HCT116 (cell line): ENCODE measurements around the gene TMEM132A. TPM values are rescaled to one million over a fixed set of nuclear protein-coding genes. Genes with fewer than 3 reads are reported as not detected.

Source experiments
- ATAC-seq: fragments of 200-7000 bp; cut with Tn5 transposase; 2 replicates; pipeline ENCODE4 v1.9.1; 2020; ENCODE audit warnings: mild to moderate bottlenecking, moderate library complexity
- BruUV-seq: library from RNA; stranded (reverse); fragments of 400-500 nt; replicated peaks from 2 replicates; lab custom pipeline; 2021; lab: Mats Ljungman, UMichigan
- CTCF ChIA-PET: fragments of 300-600 bp; sonication (Branson Sonifier 250); formaldehyde crosslinking; loops from one replicate; lab custom pipeline; 2021; ENCODE audit warnings: antibody characterized with exemption; lab: Charles Lee
- POLR2A ChIA-PET: fragments of 300-600, 350-600 bp; sonication (Branson Sonifier 250); formaldehyde crosslinking; loops from one replicate; lab custom pipeline; 2021; ENCODE audit warnings: antibody characterized with exemption; lab: Charles Lee
- RAD21 ChIA-PET, 2 experiments: fragments of 300-600 bp; sonication (Branson Sonifier 250); formaldehyde crosslinking; loops; one replicate each; lab custom pipeline; 2023; ENCODE audit warnings: low total read pairs in 2 of 2; ENCODE audit not compliant: uncharacterized antibody in 2 of 2, unreplicated experiment in 2 of 2, low non-redundant PET in 1 of 2; lab: Charles Lee
- DNase-seq: peaks from one replicate; pipeline ENCODE4 v3.0.0-alpha.2; 2010; ENCODE audit warnings: low read depth, low spot score
- H2AFZ ChIP-seq: fragments of 200-600 bp; shearing (Covaris generic), sonication (generic); 2 replicates; pipeline ENCODE4 v1.6.1; 2017; ENCODE audit warnings: low read depth, mixed run types, mixed read lengths, antibody characterized with exemption, low read length; ENCODE audit not compliant: poor library complexity, severe bottlenecking
- H3K27ac ChIP-seq: 2 replicates; pipeline ENCODE4 v1.5.1; 2012; ENCODE audit warnings: low read depth, low read length
- H3K27me3 ChIP-seq: fragments of 200-600 bp; sonication (generic); 2 replicates; pipeline ENCODE4 v1.6.1; 2016; ENCODE audit warnings: mixed run types, low read length, mixed read lengths; ENCODE audit not compliant: insufficient read depth
- H3K36me3 ChIP-seq, 2 experiments: fragments of 200-500 bp in 1 of 2; fragments of 200-600 bp in 1 of 2; sonication (Bioruptor generic) in 1 of 2; sonication (generic) in 1 of 2; 2 replicates each; pipeline versions ENCODE4 v1.5.1 to v1.6.1; 2014 to 2016; ENCODE audit warnings: low read length in 2 of 2, inconsistent platforms in 1 of 2, mixed read lengths in 1 of 2, mixed run types in 1 of 2; ENCODE audit not compliant: insufficient read depth in 2 of 2, control insufficient read depth in 1 of 2
- H3K4me1 ChIP-seq, 2 experiments: fragments of 200-600 bp in 1 of 2; sonication (generic) in 1 of 2; 2 replicates each; pipeline versions ENCODE4 v1.5.1 to v1.6.1; 2012 to 2017; ENCODE audit warnings: low read length in 2 of 2, inconsistent platforms in 1 of 2, mild to moderate bottlenecking in 1 of 2, mixed read lengths in 1 of 2, mixed run types in 1 of 2, moderate library complexity in 1 of 2; ENCODE audit not compliant: insufficient read depth in 2 of 2, control insufficient read depth in 1 of 2
- H3K4me2 ChIP-seq: fragments of 200-600 bp; sonication (generic); 2 replicates; pipeline ENCODE4 v1.6.1; 2017; ENCODE audit warnings: mixed run types, low read length, mixed read lengths
- H3K4me3 ChIP-seq, 2 experiments: fragments of 200-600 bp in 1 of 2; sonication (generic) in 1 of 2; replicated peaks in 1 of 2; 2 replicates each; pipeline ENCODE4 v1.5.1; 2011 to 2016; ENCODE audit warnings: low read length in 2 of 2, control low read depth in 1 of 2, low read depth in 1 of 2, mild to moderate bottlenecking in 1 of 2, mixed read lengths in 1 of 2, mixed run types in 1 of 2
- H3K79me2 ChIP-seq: fragments of 200-600 bp; sonication (generic); 2 replicates; pipeline ENCODE4 v1.6.1; 2017; ENCODE audit warnings: mild to moderate bottlenecking, mixed run types, low read length, moderate library complexity, mixed read lengths; ENCODE audit not compliant: insufficient read depth
- H3K9ac ChIP-seq: fragments of 200-600 bp; sonication (generic); 2 replicates; pipeline ENCODE4 v1.6.1; 2016; ENCODE audit warnings: low read length, mixed read lengths
- H3K9me2 ChIP-seq: fragments of 200-600 bp; sonication (generic), shearing (Covaris generic); 2 replicates; pipeline ENCODE4 v1.6.1; 2017; ENCODE audit warnings: mixed run types, mild to moderate bottlenecking, moderate library complexity; ENCODE audit not compliant: insufficient read depth
- H3K9me3 ChIP-seq, 2 experiments: fragments of 200-500 bp in 1 of 2; fragments of 200-600 bp in 1 of 2; sonication (Bioruptor generic) in 1 of 2; sonication (generic) in 1 of 2; 2 replicates each; pipeline ENCODE4 v1.6.1; 2014 to 2017; ENCODE audit warnings: low read length in 2 of 2, mixed read lengths in 2 of 2, inconsistent platforms in 1 of 2, low read depth in 1 of 2, mild to moderate bottlenecking in 1 of 2, mixed run types in 1 of 2, moderate library complexity in 1 of 2; ENCODE audit not compliant: control insufficient read depth in 1 of 2, insufficient read depth in 1 of 2
- H4K20me1 ChIP-seq: fragments of 200-600 bp; sonication (generic), shearing (Covaris generic); 2 replicates; pipeline ENCODE4 v1.6.1; 2017; ENCODE audit warnings: mixed run types, mild to moderate bottlenecking, moderate library complexity; ENCODE audit not compliant: insufficient read depth
- CEBPB ChIP-seq: IDR thresholded peaks from 2 replicates; pipeline ENCODE4 v1.6.1; 2012; ENCODE audit warnings: low read depth
- EGR1 ChIP-seq: IDR thresholded peaks from 2 replicates; pipeline ENCODE4 v1.6.1; 2012; ENCODE audit warnings: low read depth
- EZH2 ChIP-seq: fragments of 200-600 bp; sonication (generic); IDR thresholded peaks from 2 replicates; pipeline ENCODE4 v1.6.1; 2017; ENCODE audit warnings: antibody characterized with exemption, mixed run types
- JUND ChIP-seq: IDR thresholded peaks from 2 replicates; pipeline ENCODE4 v1.6.1; 2012
- POLR2A ChIP-seq: IDR thresholded peaks from 2 replicates; pipeline ENCODE4 v1.7.0; 2011; ENCODE audit warnings: borderline replicate concordance; ENCODE audit not compliant: insufficient read depth, insufficient read length; ENCODE audit errors: extremely low read depth
- POLR2AphosphoS5 ChIP-seq: IDR thresholded peaks from 2 replicates; pipeline ENCODE4 v1.6.1; 2011; ENCODE audit warnings: mild to moderate bottlenecking, low read depth, low read length, moderate library complexity
- RAD21 ChIP-seq: IDR thresholded peaks from 2 replicates; pipeline ENCODE4 v1.6.1; 2012; ENCODE audit warnings: low read depth, mild to moderate bottlenecking
- SIN3A ChIP-seq: IDR thresholded peaks from 2 replicates; pipeline ENCODE4 v1.6.1; 2012; ENCODE audit warnings: low read depth
- SP1 ChIP-seq: IDR thresholded peaks from 2 replicates; pipeline ENCODE4 v1.6.1; 2012; ENCODE audit warnings: low read depth
- SRF ChIP-seq: IDR thresholded peaks from 2 replicates; pipeline ENCODE4 v1.6.1; 2012; ENCODE audit warnings: low read depth
- YY1 ChIP-seq: IDR thresholded peaks from 2 replicates; pipeline ENCODE4 v1.6.1; 2011; ENCODE audit warnings: low read length, low read depth, moderate library complexity, mild to moderate bottlenecking; ENCODE audit not compliant: insufficient replicate concordance; ENCODE audit errors: extremely low read depth
- ZNF274 ChIP-seq: fragments of 200-500 bp; sonication (Bioruptor generic); IDR thresholded peaks from 2 replicates; pipeline ENCODE4 v1.6.1; 2014; ENCODE audit warnings: mild to moderate bottlenecking, low read depth, low read length, inconsistent platforms
- intact Hi-C: fragments of 100-400 bp; cut with micrococcal nuclease; formaldehyde crosslinking; loops from 2 replicates; pipeline ENCODE4 v1.10.0; 2022
- total RNA-seq: library from RNA; stranded (reverse); gene quantifications from one replicate; pipeline ENCODE4 v1.2.1, GENCODE V29; 2021; ENCODE audit not compliant: unreplicated experiment
- TF ChIP-seq, protein P1 (sequence below): IDR thresholded peaks from 2 replicates; pipeline ENCODE4 v1.6.1; 2012
- TF ChIP-seq, protein P2 (sequence below): IDR thresholded peaks from 2 replicates; pipeline ENCODE4 v1.6.1; 2011; ENCODE audit warnings: mild to moderate bottlenecking, low read length, moderate library complexity; ENCODE audit not compliant: insufficient replicate concordance; ENCODE audit errors: extremely low read depth
- TF ChIP-seq, protein P3 (sequence below): IDR thresholded peaks from 2 replicates; pipeline ENCODE4 v1.6.1; 2012
- TF ChIP-seq, protein P4 (sequence below), 3 experiments: fragments of 200-600 bp in 1 of 3; sonication (generic) in 1 of 3; IDR thresholded peaks in 2 of 3; conservative IDR thresholded peaks in 1 of 3; 2 replicates each; pipeline ENCODE4 v1.5.1; 2012 to 2017; ENCODE audit warnings: low read depth in 2 of 3, low read length in 2 of 3, antibody characterized with exemption in 1 of 3, borderline replicate concordance in 1 of 3, control low read depth in 1 of 3, mild to moderate bottlenecking in 1 of 3, mixed read lengths in 1 of 3, mixed run types in 1 of 3, moderate library complexity in 1 of 3; ENCODE audit not compliant: insufficient read depth in 1 of 3
- TF ChIP-seq, protein P5 (sequence below): IDR thresholded peaks from 2 replicates; pipeline ENCODE4 v1.6.1; 2012; ENCODE audit warnings: low read depth

TMEM132A gene
- total RNA-seq, 1 experiment from 2014 or later: 120 TPM

DNA sequence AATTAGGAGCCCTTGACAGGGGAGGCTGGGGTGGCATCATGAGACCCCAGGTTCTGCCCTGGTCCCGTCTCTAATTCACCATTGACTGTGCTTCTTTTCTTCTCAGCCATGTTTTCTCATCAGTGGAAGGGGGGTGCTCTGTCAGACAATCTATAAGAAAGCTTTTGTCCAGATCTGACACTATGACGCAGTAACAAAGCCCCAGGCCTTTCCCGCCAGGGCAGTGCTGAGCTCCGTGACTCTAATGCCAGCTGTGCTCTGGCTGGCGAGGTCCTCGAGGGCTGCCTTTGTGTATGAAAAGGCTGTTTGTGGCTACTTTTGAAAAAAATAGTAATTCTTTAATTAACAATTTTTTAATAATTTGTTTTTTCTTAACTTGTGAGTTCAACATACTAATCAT, 50.5 kb downstream of the TMEM132A start:
- TF ChIP-seq SIN3A (no peak), SP1 (no peak), YY1 (no peak), EGR1 (no peak), CEBPB (no peak), SRF (no peak), POLR2AphosphoS5 (no peak), ZNF274 (no peak), RAD21 (no peak), JUND (no peak), EZH2 (no peak), POLR2A (no peak)
- TF ChIP-seq, protein P1, sequence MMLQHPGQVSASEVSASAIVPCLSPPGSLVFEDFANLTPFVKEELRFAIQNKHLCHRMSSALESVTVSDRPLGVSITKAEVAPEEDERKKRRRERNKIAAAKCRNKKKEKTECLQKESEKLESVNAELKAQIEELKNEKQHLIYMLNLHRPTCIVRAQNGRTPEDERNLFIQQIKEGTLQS: no peak
- TF ChIP-seq, protein P2, sequence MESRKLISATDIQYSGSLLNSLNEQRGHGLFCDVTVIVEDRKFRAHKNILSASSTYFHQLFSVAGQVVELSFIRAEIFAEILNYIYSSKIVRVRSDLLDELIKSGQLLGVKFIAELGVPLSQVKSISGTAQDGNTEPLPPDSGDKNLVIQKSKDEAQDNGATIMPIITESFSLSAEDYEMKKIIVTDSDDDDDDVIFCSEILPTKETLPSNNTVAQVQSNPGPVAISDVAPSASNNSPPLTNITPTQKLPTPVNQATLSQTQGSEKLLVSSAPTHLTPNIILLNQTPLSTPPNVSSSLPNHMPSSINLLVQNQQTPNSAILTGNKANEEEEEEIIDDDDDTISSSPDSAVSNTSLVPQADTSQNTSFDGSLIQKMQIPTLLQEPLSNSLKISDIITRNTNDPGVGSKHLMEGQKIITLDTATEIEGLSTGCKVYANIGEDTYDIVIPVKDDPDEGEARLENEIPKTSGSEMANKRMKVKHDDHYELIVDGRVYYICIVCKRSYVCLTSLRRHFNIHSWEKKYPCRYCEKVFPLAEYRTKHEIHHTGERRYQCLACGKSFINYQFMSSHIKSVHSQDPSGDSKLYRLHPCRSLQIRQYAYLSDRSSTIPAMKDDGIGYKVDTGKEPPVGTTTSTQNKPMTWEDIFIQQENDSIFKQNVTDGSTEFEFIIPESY: no peak
- TF ChIP-seq, protein P3, sequence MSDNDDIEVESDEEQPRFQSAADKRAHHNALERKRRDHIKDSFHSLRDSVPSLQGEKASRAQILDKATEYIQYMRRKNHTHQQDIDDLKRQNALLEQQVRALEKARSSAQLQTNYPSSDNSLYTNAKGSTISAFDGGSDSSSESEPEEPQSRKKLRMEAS: no peak
- TF ChIP-seq, protein P4, sequence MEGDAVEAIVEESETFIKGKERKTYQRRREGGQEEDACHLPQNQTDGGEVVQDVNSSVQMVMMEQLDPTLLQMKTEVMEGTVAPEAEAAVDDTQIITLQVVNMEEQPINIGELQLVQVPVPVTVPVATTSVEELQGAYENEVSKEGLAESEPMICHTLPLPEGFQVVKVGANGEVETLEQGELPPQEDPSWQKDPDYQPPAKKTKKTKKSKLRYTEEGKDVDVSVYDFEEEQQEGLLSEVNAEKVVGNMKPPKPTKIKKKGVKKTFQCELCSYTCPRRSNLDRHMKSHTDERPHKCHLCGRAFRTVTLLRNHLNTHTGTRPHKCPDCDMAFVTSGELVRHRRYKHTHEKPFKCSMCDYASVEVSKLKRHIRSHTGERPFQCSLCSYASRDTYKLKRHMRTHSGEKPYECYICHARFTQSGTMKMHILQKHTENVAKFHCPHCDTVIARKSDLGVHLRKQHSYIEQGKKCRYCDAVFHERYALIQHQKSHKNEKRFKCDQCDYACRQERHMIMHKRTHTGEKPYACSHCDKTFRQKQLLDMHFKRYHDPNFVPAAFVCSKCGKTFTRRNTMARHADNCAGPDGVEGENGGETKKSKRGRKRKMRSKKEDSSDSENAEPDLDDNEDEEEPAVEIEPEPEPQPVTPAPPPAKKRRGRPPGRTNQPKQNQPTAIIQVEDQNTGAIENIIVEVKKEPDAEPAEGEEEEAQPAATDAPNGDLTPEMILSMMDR (IDR thresholded peaks at IDR 0.05 in 2 of 3, conservative IDR thresholded peaks at IDR 0.05 in 1 of 3; ENCODE audit: borderline replicate concordance in 1 of 3, insufficient read depth in 1 of 3, low read depth in 2 of 3, low read length in 2 of 3): no peak
- TF ChIP-seq, protein P5, sequence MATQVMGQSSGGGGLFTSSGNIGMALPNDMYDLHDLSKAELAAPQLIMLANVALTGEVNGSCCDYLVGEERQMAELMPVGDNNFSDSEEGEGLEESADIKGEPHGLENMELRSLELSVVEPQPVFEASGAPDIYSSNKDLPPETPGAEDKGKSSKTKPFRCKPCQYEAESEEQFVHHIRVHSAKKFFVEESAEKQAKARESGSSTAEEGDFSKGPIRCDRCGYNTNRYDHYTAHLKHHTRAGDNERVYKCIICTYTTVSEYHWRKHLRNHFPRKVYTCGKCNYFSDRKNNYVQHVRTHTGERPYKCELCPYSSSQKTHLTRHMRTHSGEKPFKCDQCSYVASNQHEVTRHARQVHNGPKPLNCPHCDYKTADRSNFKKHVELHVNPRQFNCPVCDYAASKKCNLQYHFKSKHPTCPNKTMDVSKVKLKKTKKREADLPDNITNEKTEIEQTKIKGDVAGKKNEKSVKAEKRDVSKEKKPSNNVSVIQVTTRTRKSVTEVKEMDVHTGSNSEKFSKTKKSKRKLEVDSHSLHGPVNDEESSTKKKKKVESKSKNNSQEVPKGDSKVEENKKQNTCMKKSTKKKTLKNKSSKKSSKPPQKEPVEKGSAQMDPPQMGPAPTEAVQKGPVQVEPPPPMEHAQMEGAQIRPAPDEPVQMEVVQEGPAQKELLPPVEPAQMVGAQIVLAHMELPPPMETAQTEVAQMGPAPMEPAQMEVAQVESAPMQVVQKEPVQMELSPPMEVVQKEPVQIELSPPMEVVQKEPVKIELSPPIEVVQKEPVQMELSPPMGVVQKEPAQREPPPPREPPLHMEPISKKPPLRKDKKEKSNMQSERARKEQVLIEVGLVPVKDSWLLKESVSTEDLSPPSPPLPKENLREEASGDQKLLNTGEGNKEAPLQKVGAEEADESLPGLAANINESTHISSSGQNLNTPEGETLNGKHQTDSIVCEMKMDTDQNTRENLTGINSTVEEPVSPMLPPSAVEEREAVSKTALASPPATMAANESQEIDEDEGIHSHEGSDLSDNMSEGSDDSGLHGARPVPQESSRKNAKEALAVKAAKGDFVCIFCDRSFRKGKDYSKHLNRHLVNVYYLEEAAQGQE: no peak
- DNase-seq (no peak), ATAC-seq (no peak)
- CTCF ChIA-PET: no interaction called here
- H3K79me2 ChIP-seq: no peaks in the 10 kb centered on the region
- H3K9me2 ChIP-seq: no peaks in the 10 kb centered on the region
- intact Hi-C loops: no loop called here
- H3K27ac ChIP-seq: no peak overlapping the region
- RAD21 ChIA-PET: no interaction called here
- no peaks in the 10 kb centered on the region for H4K20me1 ChIP-seq
- H3K4me1 ChIP-seq: no peaks in the 10 kb centered on the region
- POLR2A ChIA-PET: no interaction called here
- H2AFZ ChIP-seq: no peak overlapping the region
- H3K36me3 ChIP-seq: no peaks in the 10 kb centered on the region
- no peak overlapping the region for H3K4me3 ChIP-seq
- H3K27me3 ChIP-seq: no peaks in the 10 kb centered on the region; the same call in 1 of the 2 replicates
- no peak overlapping the region for H3K9ac ChIP-seq
- H3K4me2 ChIP-seq: no peak overlapping the region
- BruUV-seq: no TSS peak
- no peaks in the 10 kb centered on the region for H3K9me3 ChIP-seq
